Epithelial cell of prostate (primary cell): ENCODE results near the gene ATG101.

Experiments
- DNase-seq: peaks from one replicate; pipeline ENCODE4 v3.0.0-alpha.2; 2011; ENCODE audit warnings: low read depth, low spot score
- H3K27ac ChIP-seq: fragments of 450-650 bp; 2 replicates; pipeline ENCODE4 v1.5.1; 2017; ENCODE audit warnings: mild to moderate bottlenecking

ATG101 gene

DNA sequence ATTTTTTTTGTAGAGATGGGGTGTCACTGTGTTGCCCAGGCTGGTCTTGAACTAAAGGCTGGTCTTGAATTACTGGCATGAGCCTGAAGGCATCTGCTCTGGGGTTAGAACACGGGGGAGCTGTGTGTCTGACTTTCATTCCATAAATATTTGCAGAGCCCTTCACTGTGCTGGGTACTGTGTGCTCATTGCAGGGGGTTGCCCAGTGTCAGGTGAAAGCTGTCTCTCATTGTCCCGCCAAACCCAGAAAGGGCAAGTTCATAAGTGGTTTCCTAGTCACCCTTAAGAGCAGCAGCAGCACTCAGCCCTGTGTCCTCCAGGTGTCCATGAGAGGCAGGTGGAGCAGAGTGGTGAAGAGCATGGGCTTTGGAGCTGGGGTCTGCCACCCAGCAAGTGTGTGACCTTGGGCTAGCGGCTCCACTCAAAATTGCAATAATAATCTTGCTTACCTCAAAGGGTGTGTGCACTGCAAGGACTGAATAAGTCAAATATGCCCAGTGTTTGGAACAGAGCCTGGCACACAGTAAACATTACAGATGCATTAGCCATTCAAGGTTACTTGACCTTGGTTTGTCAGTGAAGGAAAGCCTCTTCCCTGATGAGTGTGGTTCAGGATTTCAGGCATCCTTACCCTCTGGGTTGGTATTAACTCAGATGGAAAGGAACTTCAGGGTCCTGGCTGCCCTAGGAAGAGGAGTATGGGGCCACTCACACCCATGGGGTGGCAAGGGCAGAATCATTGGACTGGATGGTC lies 5.4 kb downstream of the ATG101 start:
- H3K27ac ChIP-seq, result no peak overlapping the region
- DNase-seq, result no peak

GRCh38 chr12:52076811-52077210 lies 7.0 kb downstream of the ATG101 start:
- no peak overlapping the region for H3K27ac ChIP-seq
- no peak for DNase-seq

GRCh38 chr12:52078276-52078675 lies 8.5 kb downstream of the ATG101 start:
- no peak for DNase-seq
- no peak overlapping the region for H3K27ac ChIP-seq

GRCh38 chr12:52079576-52080402 lies 10.0 kb downstream of the ATG101 start, which contains the start of gene SMIM41:
SMIM41 (plus strand) TSS chr12:52079704; CDS start chr12:52079780, 76 bp downstream.
- H3K27ac ChIP-seq, result no peak within 1 kb of the TSS
- no peak for DNase-seq

DNA sequence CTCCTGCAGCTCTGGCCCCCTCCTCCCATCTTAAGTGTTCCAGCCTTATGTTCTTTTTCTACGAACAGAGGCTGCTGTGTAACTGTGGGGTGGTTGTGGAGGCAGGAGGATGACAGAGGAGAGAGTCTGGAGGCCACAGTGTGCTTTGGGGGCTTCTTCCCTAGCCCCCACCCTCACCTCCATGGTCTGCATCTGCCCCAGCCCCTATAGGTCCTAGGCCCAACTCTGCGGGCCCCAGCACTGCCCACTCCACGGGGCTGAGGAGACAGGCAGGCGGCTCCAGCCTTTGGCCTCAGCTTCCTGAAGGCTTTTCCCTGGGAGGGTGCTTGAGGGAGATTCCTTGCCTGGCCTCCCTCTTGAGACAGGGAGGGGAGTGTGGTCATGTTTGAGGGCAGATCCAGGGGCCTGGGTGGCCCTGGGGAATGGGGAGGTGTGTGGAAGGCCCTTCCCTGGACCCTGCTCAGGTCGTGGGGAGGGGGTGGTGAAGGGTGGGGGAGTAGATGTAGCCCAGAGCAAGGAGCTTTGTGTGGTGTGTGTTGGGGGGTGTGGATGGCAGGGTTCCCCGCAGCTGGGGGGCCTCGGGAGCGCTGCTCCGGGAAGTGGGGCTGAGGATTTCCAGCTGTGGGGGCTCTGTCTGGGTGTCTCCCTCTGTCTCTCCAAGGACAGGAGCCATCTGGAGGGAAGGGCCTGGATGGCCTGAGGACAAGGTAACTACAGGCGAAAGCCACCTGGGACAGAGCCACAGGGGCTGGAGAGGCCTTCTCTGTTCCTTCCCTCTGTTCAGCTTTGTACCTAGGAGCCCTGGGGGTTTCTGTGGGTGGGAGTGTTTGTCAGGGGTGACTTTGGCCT lies 10.8 kb downstream of the ATG101 start:
- no peak overlapping the region for H3K27ac ChIP-seq
- DNase-seq, result no peak

DNA sequence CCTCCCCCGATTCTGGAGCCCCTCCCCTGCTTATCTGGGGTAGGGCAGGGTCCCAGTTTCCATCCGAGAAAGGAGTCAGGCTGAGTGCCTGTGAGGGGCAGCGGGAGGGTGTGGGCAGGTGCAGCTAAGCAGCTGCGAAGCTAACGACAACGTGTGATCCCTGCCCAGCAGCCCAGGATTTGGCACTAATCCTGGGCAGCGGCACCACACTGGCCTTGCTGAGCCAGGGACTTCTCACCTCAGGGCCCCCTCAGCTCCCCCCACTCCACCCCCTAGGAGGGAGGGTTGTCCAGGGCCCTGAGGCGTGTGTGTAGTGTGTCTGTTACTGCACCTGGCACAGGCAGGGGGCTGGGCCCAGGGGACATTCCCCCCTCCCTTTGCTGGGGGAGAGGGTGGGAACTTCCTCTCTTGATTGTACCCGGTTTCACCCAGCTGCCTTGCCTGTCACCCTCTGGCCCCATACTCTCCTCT lies 11.5 kb downstream of the ATG101 start:
- DNase-seq, result no peak
- H3K27ac ChIP-seq, result no peak overlapping the region

DNA sequence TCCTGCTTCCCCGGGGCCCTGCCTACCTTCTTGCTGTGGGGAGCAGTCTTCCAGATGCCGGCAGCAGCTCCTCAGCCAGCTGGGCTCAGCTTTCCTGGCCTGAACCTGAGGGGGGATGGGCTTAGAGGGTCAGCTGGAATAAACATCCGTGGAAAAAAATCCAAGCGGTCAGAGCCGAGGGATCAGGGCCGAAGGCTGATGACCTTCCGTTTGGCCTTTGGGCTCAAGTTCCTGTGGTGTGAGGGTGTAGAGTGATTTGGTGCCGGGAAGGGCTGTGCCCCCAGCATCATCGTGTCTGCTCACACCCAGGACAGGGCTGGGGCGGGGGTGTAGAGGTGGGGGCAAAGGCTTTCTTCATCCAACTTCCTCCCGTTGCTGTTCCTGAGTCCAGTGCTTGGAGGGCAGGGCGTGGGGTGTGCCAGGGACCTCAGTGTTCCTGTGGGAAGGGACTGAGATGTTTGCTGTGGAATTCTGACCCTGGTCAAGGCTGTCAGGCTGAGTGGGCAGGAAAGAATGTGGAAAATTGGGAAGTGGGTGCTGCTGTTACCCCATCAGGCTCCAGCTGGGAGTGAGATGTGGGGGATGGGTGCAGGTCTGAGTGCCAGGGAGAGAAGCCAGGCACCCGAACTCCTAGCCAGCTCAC lies 12.4 kb downstream of the ATG101 start:
- no peak overlapping the region for H3K27ac ChIP-seq
- no peak for DNase-seq

DNA sequence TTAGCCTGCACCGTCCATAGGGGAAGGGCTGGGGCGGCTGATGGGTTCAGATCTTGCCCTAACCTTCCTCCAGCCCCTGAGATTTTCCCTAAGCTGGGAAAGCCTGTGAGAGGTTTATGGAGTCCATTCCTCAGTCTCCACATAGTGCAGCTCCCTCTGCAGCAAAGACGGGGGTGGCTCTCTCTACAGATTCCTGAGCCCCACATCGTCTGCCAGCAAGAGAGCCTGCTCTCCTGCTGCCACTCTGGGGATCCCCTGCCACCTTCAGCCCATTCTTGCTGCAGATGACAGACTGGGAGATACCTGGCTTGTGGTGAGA lies 12.8 kb downstream of the ATG101 start:
- H3K27ac ChIP-seq, result no peak overlapping the region
- DNase-seq, result no peak

- DNase-seq, result no peak
- H3K27ac ChIP-seq, result no peak overlapping the region
These were observed 13.3 kb downstream of the ATG101 start for GRCh38 chr12:52082988-52083637.

DNA sequence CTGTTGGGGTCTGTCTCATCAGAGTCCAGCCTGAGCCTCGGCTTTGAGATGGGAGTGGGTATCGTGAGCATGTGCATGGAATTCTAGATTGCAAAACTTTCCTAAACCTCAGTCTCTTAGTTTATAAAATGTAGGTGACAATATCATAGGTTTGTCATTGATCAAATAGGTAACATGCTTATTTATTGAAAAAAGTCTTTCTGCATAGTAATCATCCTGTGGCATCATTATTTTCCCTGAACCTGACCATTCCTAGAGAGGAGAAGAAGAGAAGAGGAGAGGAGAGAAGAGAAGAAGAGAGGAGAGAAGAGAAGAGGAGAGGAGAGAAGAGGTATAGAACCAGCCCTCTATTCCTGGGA lies 13.8 kb downstream of the ATG101 start:
- DNase-seq, result no peak
- no peak overlapping the region for H3K27ac ChIP-seq

- no peak overlapping the region for H3K27ac ChIP-seq
- no peak for DNase-seq
These were observed 14.9 kb downstream of the ATG101 start for GRCh38 chr12:52084491-52085231.

DNA sequence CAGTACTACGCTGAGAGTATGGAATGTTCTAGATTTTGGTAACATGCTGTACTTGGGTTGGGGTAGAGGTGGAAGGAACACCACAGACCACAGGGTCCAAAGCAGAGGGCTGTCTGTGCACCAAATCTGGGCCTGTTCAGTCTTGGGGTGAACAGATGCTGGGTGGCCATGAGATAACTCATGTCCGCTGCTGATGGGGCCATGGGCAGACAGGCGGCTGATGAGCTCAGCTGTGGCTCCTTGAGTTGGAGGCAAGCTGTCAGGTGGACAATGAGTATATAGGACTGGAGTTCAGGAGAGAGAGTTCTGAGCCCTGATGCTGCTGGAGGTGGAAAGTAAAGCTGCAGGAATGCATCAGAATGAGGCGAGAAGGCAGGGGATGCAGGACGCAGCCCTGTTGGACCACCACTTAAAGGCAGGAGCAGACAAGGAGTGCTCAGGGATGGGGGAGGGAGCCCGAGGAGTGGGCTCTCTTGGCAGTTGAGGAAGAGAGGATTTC lies 16.0 kb downstream of the ATG101 start:
- no peak overlapping the region for H3K27ac ChIP-seq
- DNase-seq, result no peak

- H3K27ac ChIP-seq, result no peak overlapping the region
- DNase-seq, result no peak
These were observed 16.6 kb downstream of the ATG101 start for GRCh38 chr12:52086366-52086765.

- DNase-seq, result no peak
- H3K27ac ChIP-seq, result no peak overlapping the region
These were observed 17.4 kb downstream of the ATG101 start for GRCh38 chr12:52086944-52087835.

DNA sequence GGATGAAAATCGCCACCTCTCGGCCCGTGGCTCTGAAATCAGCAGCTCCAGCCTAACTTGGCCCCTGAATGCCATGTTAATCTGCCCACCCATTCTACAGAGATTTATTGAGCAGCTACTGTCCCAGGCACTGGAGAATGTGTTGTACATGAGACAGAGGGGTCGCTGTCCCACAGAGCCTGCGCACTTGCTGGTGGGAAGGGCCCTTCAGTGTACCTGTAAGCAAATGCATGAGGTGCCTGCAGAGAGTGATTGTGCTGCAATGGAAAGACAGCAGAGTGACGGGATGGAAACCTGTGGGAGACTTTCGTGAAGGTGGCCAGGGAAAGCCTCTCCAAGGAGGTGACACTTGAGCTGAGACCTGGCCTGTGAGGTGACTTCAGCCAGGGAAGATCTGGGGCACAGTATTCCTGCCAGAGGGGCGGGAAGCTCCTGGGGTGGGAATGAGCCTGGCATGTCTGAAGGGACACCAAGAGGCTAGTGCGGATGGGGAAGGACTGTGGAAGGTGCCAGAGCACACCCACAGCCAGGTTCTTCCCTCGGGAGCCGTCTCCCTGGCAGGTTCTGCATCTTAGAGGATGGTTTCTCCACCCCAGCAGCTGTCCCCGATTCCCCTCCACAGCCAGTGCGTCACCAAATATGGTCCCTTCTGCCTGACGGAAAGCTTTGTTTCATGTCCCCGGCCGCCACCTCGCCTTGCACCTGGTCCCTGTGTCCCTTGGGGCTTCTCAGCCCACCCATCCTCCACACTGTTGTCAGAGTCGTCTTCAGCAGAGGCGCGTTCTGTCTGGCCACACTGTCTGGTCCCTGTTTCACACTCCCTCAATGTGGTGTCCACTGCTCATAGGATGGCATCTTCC lies 18.4 kb downstream of the ATG101 start:
- no peak overlapping the region for H3K27ac ChIP-seq
- no peak for DNase-seq

GRCh38 chr12:52089491-52089890 lies 19.7 kb downstream of the ATG101 start:
- no peak overlapping the region for H3K27ac ChIP-seq
- DNase-seq, result no peak

GRCh38 chr12:52090291-52090690 lies 20.5 kb downstream of the ATG101 start:
- no peak for DNase-seq
- no peak overlapping the region for H3K27ac ChIP-seq
